Liver (tissue), 9 donors: Measurements from ENCODE around the gene GUCY1B1. TPM values are rescaled to one million over a fixed set of nuclear protein-coding genes. Genes with fewer than 3 reads are reported as not detected.

ENCODE experiments used
- DNase-seq: peaks from one replicate; pipeline ENCODE4 v3.0.0-alpha.2; 2017; ENCODE audit warnings: low spot score
- H3K27ac ChIP-seq, 2 donors: one replicate each; pipeline ENCODE4 v1.7.0; 2013; ENCODE audit warnings: inconsistent platforms in 2 of 2, low read length in 2 of 2, control low read depth in 1 of 2, low read depth in 1 of 2, mild to moderate bottlenecking in 1 of 2
- H3K27me3 ChIP-seq, 4 donors: one replicate each; pipeline versions ENCODE4 v1.6.1 to v1.7.0; 2013; ENCODE audit warnings: low read length in 3 of 4, inconsistent platforms in 1 of 4, mild to moderate bottlenecking in 1 of 4, moderate library complexity in 1 of 4; ENCODE audit not compliant: control insufficient read depth in 4 of 4, insufficient read depth in 4 of 4
- H3K36me3 ChIP-seq, 4 donors: one replicate each; pipeline versions ENCODE4 v1.6.1 to v1.7.0; 2013; ENCODE audit warnings: low read length in 3 of 4, mild to moderate bottlenecking in 3 of 4, low read depth in 1 of 4, moderate library complexity in 1 of 4; ENCODE audit not compliant: control insufficient read depth in 4 of 4, insufficient read depth in 3 of 4
- H3K4me1 ChIP-seq, 4 donors: one replicate each; pipeline versions ENCODE4 v1.6.1 to v1.7.0; 2013; ENCODE audit warnings: low read length in 3 of 4, mild to moderate bottlenecking in 3 of 4, moderate library complexity in 1 of 4; ENCODE audit not compliant: control insufficient read depth in 4 of 4, insufficient read depth in 4 of 4
- H3K4me3 ChIP-seq, 3 donors: one replicate each; pipeline versions ENCODE4 v1.6.1 to v1.7.0; 2013; ENCODE audit warnings: low read length in 3 of 3, control low read depth in 1 of 3, low read depth in 1 of 3, mild to moderate bottlenecking in 1 of 3
- H3K9ac ChIP-seq, 2 donors: one replicate each; pipeline ENCODE4 v1.7.0; 2013; ENCODE audit warnings: low read length in 2 of 2, mild to moderate bottlenecking in 2 of 2, moderate library complexity in 2 of 2, control low read depth in 1 of 2, low read depth in 1 of 2
- H3K9me3 ChIP-seq, 4 donors: one replicate each; pipeline versions ENCODE4 v1.6.1 to v1.7.0; 2013; ENCODE audit warnings: low read length in 3 of 4; ENCODE audit not compliant: control insufficient read depth in 4 of 4
- EGR1 ChIP-seq, 2 donors: IDR thresholded peaks; 2 replicates each; pipeline ENCODE4 v1.6.1; 2016 to 2018; ENCODE audit warnings: antibody characterized with exemption in 2 of 2, low read depth in 2 of 2
- FOXA1 ChIP-seq: IDR thresholded peaks from 2 replicates; pipeline ENCODE4 v1.6.1; 2016; ENCODE audit warnings: antibody characterized with exemption
- FOXA2 ChIP-seq: IDR thresholded peaks from 2 replicates; pipeline ENCODE4 v1.6.1; 2016; ENCODE audit warnings: antibody characterized with exemption
- GABPA ChIP-seq, 2 donors: IDR thresholded peaks in 1 of 2; conservative IDR thresholded peaks in 1 of 2; 2 replicates each; pipeline ENCODE4 v1.6.1; 2016; ENCODE audit warnings: antibody characterized with exemption in 2 of 2, mild to moderate bottlenecking in 1 of 2, moderate library complexity in 1 of 2
- HNF4A ChIP-seq, 2 donors: conservative IDR thresholded peaks; 2 replicates each; pipeline ENCODE4 v1.6.1; 2016; ENCODE audit warnings: antibody characterized with exemption in 2 of 2, mild to moderate bottlenecking in 2 of 2
- NR2F2 ChIP-seq: IDR thresholded peaks from 2 replicates; pipeline ENCODE4 v1.6.1; 2016; ENCODE audit warnings: antibody characterized with exemption
- RAD21 ChIP-seq, 2 donors: IDR thresholded peaks; 2 replicates each; pipeline ENCODE4 v1.6.1; 2016; ENCODE audit warnings: antibody characterized with exemption in 2 of 2, mild to moderate bottlenecking in 2 of 2
- RXRA ChIP-seq, 2 donors: IDR thresholded peaks; 2 replicates each; pipeline ENCODE4 v1.6.1; 2017 to 2018; ENCODE audit warnings: antibody characterized with exemption in 2 of 2, mild to moderate bottlenecking in 1 of 2
- TAF1 ChIP-seq: conservative IDR thresholded peaks from 2 replicates; pipeline ENCODE4 v1.6.1; 2016; ENCODE audit warnings: antibody characterized with exemption, mild to moderate bottlenecking
- YY1 ChIP-seq: IDR thresholded peaks from 2 replicates; pipeline ENCODE4 v1.6.1; 2016; ENCODE audit warnings: antibody characterized with exemption, mild to moderate bottlenecking
- ZBTB33 ChIP-seq: IDR thresholded peaks from 2 replicates; pipeline ENCODE4 v1.6.1; 2016; ENCODE audit warnings: antibody characterized with exemption
- WGBS: extraction: QIAGEN DNeasy Blood & Tissue Kit; methylation state at CpG from one replicate; pipeline ENCODE4 v1.1.7; 2013; 5-methylcytosine and 5-hydroxymethylcytosine counted together
- polyA plus RNA-seq, 2 donors: library from polyadenylated mRNA; stranded (reverse) in 1 of 2; unstranded in 1 of 2; fragments of 200-250 nt in 1 of 2; fragments of >200 nt in 1 of 2; fragmentation: Nextera tagmentation in 1 of 2; extraction: Ambion mirVana in 1 of 2; gene quantifications; one replicate each; pipeline versions ENCODE4 v1.2.1 to v1.2.3, GENCODE V29; 2013 to 2015
- total RNA-seq, 2 donors: library from RNA; depleted of rRNA; stranded (reverse); fragments of >200 nt; gene quantifications; one replicate each; pipeline ENCODE4 v1.2.3, GENCODE V29; 2014
- TF ChIP-seq, protein P1 (sequence below): fragments of 150-350 bp; IDR thresholded peaks from 2 replicates; pipeline ENCODE4 v1.5.1; 2017; ENCODE audit warnings: improper control_type of control experiment, low read depth, low read length; ENCODE audit not compliant: missing input control
- TF ChIP-seq, protein P2 (sequence below): IDR thresholded peaks from 2 replicates; pipeline ENCODE4 v1.6.1; 2016; ENCODE audit warnings: antibody characterized with exemption
- TF ChIP-seq, protein P3 (sequence below): IDR thresholded peaks from 2 replicates; pipeline ENCODE4 v1.6.1; 2016; ENCODE audit warnings: antibody characterized with exemption, mild to moderate bottlenecking
- donor health status: healthy.
- donor health status: healthy.
- donor health status: healthy.
- donor health status: healthy.
- donor health status: healthy.

Gene GUCY1B1
- total and polyA plus RNA-seq, 4 donors: 2.6 to 6.7 (median 3.8) TPM

DNA sequence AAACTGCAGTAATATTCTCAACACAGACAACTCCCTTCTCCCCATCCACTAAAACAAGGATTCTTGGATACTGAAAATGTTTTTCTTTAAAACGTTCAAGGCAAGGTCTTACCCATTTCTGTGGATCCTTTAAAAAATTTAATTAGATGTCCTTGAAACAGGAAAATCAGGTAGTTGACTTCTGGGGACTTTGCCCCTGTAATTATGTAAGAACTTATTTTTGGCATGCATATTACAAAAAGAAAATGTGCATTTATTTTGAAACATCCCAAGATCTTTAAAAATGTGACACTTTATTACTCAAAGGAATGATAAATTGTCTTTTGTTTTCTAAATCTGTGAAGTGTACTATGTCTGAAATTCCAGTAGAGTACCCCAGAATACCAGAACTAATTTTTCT, 25.8 kb downstream of the GUCY1B1 start:
- no peak overlapping the region for H3K4me3 ChIP-seq
- DNase-seq: no peak
- TF ChIP-seq, protein P1, sequence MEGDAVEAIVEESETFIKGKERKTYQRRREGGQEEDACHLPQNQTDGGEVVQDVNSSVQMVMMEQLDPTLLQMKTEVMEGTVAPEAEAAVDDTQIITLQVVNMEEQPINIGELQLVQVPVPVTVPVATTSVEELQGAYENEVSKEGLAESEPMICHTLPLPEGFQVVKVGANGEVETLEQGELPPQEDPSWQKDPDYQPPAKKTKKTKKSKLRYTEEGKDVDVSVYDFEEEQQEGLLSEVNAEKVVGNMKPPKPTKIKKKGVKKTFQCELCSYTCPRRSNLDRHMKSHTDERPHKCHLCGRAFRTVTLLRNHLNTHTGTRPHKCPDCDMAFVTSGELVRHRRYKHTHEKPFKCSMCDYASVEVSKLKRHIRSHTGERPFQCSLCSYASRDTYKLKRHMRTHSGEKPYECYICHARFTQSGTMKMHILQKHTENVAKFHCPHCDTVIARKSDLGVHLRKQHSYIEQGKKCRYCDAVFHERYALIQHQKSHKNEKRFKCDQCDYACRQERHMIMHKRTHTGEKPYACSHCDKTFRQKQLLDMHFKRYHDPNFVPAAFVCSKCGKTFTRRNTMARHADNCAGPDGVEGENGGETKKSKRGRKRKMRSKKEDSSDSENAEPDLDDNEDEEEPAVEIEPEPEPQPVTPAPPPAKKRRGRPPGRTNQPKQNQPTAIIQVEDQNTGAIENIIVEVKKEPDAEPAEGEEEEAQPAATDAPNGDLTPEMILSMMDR: no peak
- TF ChIP-seq HNF4A (conservative IDR thresholded peaks at IDR 0.05): peak; percentile 55 to 61
- TF ChIP-seq GABPA (IDR thresholded peaks at IDR 0.05 in 1 of 2, conservative IDR thresholded peaks at IDR 0.05 in 1 of 2): no peak
- no peak for TF ChIP-seq FOXA1
- TF ChIP-seq RXRA (IDR thresholded peaks at IDR 0.05): peak in 1 of 2 donors; percentile 13
- no peak for TF ChIP-seq ZBTB33
- TF ChIP-seq, protein P2, sequence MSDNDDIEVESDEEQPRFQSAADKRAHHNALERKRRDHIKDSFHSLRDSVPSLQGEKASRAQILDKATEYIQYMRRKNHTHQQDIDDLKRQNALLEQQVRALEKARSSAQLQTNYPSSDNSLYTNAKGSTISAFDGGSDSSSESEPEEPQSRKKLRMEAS: no peak
- TF ChIP-seq RAD21 (IDR thresholded peaks at IDR 0.05): peak in 1 of 2 donors; percentile 5
- TF ChIP-seq FOXA2: no peak
- no peak for TF ChIP-seq NR2F2
- H3K27ac ChIP-seq: peak overlapping the region in 1 of 2 donors; percentile 16
- no peaks in the 10 kb centered on the region for H3K27me3 ChIP-seq
- H3K4me1 ChIP-seq: peaks cover 0 to 20% (median 9%) of the 10 kb centered on the region in 4 donors
- H3K9me3 ChIP-seq: no peaks in the 10 kb centered on the region
- H3K9ac ChIP-seq: no peak overlapping the region
- H3K36me3 ChIP-seq: no peaks in the 10 kb centered on the region
- 20% methylated on average over 1 of the region's 1 CpG for WGBS

DNA sequence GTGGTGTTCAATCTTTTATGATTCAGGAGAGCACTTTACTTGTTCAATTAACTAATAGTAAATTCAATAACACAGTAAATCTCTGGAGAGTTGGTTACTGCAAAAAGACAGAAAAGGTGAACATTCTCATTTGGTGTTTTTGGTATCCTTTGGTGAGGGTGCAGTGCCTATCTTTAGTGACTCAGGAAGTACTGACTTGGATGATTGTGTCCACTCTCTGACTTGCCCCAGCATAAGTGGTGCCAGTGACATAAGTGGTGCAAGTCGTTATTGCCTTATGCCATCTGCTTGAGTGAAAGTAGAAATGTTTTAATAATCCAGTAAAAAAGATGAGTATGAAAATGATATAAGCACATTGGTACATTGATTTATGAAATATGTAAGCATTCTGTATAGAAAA, 27.0 kb downstream of the GUCY1B1 start:
- no peaks in the 10 kb centered on the region for H3K36me3 ChIP-seq
- 79% methylated on average over 1 of the region's 1 CpG for WGBS
- H3K4me3 ChIP-seq: no peak overlapping the region
- no peak for TF ChIP-seq TAF1
- TF ChIP-seq FOXA2: no peak
- no peak for TF ChIP-seq YY1
- no peak for TF ChIP-seq EGR1 (IDR thresholded peaks at IDR 0.05; ENCODE audit: low read depth in 2 of 2)
- TF ChIP-seq, protein P3, sequence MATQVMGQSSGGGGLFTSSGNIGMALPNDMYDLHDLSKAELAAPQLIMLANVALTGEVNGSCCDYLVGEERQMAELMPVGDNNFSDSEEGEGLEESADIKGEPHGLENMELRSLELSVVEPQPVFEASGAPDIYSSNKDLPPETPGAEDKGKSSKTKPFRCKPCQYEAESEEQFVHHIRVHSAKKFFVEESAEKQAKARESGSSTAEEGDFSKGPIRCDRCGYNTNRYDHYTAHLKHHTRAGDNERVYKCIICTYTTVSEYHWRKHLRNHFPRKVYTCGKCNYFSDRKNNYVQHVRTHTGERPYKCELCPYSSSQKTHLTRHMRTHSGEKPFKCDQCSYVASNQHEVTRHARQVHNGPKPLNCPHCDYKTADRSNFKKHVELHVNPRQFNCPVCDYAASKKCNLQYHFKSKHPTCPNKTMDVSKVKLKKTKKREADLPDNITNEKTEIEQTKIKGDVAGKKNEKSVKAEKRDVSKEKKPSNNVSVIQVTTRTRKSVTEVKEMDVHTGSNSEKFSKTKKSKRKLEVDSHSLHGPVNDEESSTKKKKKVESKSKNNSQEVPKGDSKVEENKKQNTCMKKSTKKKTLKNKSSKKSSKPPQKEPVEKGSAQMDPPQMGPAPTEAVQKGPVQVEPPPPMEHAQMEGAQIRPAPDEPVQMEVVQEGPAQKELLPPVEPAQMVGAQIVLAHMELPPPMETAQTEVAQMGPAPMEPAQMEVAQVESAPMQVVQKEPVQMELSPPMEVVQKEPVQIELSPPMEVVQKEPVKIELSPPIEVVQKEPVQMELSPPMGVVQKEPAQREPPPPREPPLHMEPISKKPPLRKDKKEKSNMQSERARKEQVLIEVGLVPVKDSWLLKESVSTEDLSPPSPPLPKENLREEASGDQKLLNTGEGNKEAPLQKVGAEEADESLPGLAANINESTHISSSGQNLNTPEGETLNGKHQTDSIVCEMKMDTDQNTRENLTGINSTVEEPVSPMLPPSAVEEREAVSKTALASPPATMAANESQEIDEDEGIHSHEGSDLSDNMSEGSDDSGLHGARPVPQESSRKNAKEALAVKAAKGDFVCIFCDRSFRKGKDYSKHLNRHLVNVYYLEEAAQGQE: no peak
- TF ChIP-seq, protein P1: no peak
- TF ChIP-seq ZBTB33: no peak
- no peak for DNase-seq
- no peaks in the 10 kb centered on the region for H3K27me3 ChIP-seq
- H3K9ac ChIP-seq: no peak overlapping the region
- H3K4me1 ChIP-seq: peaks cover 0 to 20% (median 9%) of the 10 kb centered on the region in 4 donors
- no peaks in the 10 kb centered on the region for H3K9me3 ChIP-seq
- no peak overlapping the region for H3K27ac ChIP-seq
